Ascending aorta (tissue), 2 donors: ENCODE data around the gene FLNB. TPM values are rescaled to one million over a fixed set of nuclear protein-coding genes. Genes with fewer than 3 reads are reported as not detected.

ENCODE experiments used
- DNase-seq, 2 donors: peaks; one replicate each; pipeline ENCODE4 v3.0.0-alpha.2; 2019; ENCODE audit warnings: low spot score in 2 of 2
- H3K27ac ChIP-seq, 2 donors: fragments of 200-600 bp; sonication (generic); one replicate each; pipeline ENCODE4 v1.5.1; 2016 to 2017; ENCODE audit warnings: mild to moderate bottlenecking in 1 of 2
- H3K27me3 ChIP-seq: fragments of 200-600 bp; sonication (generic); one replicate; pipeline ENCODE4 v1.5.1; 2017
- H3K36me3 ChIP-seq, 2 donors: fragments of 200-600 bp; sonication (generic); one replicate each; pipeline ENCODE4 v1.5.1; 2016
- H3K4me1 ChIP-seq, 2 donors: fragments of 200-600 bp; sonication (generic); one replicate each; pipeline ENCODE4 v1.5.1; 2016 to 2017; ENCODE audit warnings: mild to moderate bottlenecking in 1 of 2
- H3K4me3 ChIP-seq, 2 donors: fragments of 200-600 bp; sonication (generic); one replicate each; pipeline ENCODE4 v1.5.1; 2016 to 2017; ENCODE audit warnings: mild to moderate bottlenecking in 1 of 2
- H3K9me3 ChIP-seq, 2 donors: fragments of 200-600 bp; sonication (generic); one replicate each; pipeline ENCODE4 v1.5.1; 2016
- intact Hi-C: fragments of 100-400 bp; cut with DNase I; formaldehyde crosslinking; loops from one replicate; pipeline ENCODE4 v1.15.1; 2023
- total RNA-seq: library from RNA; depleted of rRNA; stranded (reverse); fragments of >200 nt; gene quantifications from one replicate; pipeline ENCODE4 v1.1.0, GENCODE V29; 2016
- TF ChIP-seq, protein P1 (sequence below), 3 experiments: fragments of 200-600 bp in 2 of 3; fragments of 450-650 bp in 1 of 3; sonication (generic) in 2 of 3; IDR thresholded peaks; one replicate each; pipeline ENCODE4 v1.5.1; 2016 to 2019; ENCODE audit warnings: antibody characterized with exemption in 3 of 3, mild to moderate bottlenecking in 1 of 3, moderate library complexity in 1 of 3

FLNB gene
- total RNA-seq, 1 donor from 2014 or later, result 144 TPM

DNA sequence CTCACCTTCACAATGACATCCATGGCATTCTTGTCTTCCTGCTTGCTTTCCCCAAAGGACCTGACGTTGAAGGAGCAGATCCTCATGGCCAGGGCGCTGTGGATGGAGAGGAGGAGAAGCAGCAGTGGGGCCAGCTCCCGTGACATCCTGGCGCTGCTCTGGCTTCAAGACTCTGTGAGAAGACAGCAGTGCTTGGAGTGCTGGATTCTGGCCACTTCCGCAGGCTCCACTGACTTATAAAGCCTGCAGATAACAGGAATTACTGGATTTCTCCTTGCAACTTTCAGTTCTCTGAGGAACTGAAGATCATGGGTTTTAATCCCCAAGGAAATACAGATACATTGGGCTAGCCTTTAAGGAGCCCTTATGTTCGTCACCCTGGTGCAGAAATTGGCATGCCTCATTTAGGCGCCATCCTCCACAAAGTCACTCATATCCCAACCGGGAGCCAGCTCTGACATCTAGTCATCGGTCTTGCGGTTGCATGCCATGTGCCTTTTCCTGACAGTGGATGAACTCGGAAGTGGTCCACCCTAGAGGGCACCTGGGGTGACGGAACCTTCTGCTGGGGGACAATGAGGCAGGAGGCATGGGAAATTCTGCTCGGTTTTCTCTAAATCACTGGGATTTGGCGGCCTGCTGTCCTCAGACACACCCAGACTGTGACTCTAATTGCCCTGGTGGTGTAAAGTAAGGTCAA is 202.7 kb downstream of the FLNB start, which contains the start of gene DNASE1L3:
DNASE1L3 (minus strand) TSS at position 212 of the 700 bp plus-strand sequence; CDS start at position 146, 66 bp downstream.
- no peak within 1 kb of the TSS for H3K4me3 ChIP-seq
- intact Hi-C loops, result no loop called here
- H3K4me1 ChIP-seq, result no peaks in the 10 kb centered on the region
- H3K36me3 ChIP-seq, result no peaks in the 10 kb centered on the region
- no peaks in the 10 kb centered on the region for H3K27me3 ChIP-seq
- H3K9me3 ChIP-seq, result no peaks in the 10 kb centered on the region
- DNase-seq, result no peak
- TF ChIP-seq, protein P1, sequence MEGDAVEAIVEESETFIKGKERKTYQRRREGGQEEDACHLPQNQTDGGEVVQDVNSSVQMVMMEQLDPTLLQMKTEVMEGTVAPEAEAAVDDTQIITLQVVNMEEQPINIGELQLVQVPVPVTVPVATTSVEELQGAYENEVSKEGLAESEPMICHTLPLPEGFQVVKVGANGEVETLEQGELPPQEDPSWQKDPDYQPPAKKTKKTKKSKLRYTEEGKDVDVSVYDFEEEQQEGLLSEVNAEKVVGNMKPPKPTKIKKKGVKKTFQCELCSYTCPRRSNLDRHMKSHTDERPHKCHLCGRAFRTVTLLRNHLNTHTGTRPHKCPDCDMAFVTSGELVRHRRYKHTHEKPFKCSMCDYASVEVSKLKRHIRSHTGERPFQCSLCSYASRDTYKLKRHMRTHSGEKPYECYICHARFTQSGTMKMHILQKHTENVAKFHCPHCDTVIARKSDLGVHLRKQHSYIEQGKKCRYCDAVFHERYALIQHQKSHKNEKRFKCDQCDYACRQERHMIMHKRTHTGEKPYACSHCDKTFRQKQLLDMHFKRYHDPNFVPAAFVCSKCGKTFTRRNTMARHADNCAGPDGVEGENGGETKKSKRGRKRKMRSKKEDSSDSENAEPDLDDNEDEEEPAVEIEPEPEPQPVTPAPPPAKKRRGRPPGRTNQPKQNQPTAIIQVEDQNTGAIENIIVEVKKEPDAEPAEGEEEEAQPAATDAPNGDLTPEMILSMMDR (IDR thresholded peaks at IDR 0.05), result no peak
- H3K27ac ChIP-seq, result no peak within 1 kb of the TSS

DNA sequence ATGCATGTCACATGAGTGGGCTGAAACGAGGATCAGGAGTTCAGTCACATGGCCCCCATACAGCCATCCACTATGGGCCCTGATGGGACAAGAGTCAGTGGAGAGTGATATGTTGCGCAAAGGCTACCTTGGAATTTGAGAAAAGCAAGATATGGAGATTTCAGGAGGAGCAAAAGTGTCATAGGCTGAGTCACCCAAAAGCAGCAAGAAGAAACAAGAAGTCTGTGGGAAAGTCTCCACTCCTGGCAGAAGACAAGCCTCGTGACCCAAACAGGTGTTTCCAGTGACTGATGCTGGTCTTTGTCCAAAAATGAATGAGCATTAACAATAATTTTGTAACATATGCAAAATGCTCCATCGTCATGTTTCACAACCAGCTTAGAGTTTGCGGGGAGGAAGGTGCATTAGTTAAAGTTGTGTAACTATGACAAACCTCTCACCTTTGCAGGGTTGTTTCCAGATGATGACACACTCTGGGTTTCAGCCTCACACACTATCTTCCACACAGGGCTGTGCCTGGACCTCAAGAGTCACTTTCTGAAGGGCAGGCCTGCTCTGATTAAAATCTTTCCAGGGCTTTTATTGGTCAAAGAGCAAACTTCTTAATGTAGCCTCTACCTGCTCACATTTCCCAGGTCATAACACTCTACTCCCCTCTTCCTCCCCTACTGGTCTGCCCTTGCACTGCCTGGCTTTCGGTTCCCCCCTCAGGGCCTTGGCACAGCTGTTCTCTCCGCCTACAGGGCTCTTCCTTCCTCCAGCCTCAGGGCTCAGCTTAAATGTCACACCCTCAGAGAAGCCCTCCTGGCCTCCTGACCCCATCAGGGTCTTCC is 206.5 kb downstream of the FLNB start:
- no peaks in the 10 kb centered on the region for H3K4me1 ChIP-seq
- no peaks in the 10 kb centered on the region for H3K36me3 ChIP-seq
- H3K27ac ChIP-seq, result no peak overlapping the region
- H3K4me3 ChIP-seq, result no peak overlapping the region
- H3K9me3 ChIP-seq, result no peaks in the 10 kb centered on the region
- intact Hi-C loops, result no loop called here
- H3K27me3 ChIP-seq, result no peaks in the 10 kb centered on the region
- DNase-seq, result no peak
- TF ChIP-seq, protein P1 (IDR thresholded peaks at IDR 0.05), result no peak

DNA sequence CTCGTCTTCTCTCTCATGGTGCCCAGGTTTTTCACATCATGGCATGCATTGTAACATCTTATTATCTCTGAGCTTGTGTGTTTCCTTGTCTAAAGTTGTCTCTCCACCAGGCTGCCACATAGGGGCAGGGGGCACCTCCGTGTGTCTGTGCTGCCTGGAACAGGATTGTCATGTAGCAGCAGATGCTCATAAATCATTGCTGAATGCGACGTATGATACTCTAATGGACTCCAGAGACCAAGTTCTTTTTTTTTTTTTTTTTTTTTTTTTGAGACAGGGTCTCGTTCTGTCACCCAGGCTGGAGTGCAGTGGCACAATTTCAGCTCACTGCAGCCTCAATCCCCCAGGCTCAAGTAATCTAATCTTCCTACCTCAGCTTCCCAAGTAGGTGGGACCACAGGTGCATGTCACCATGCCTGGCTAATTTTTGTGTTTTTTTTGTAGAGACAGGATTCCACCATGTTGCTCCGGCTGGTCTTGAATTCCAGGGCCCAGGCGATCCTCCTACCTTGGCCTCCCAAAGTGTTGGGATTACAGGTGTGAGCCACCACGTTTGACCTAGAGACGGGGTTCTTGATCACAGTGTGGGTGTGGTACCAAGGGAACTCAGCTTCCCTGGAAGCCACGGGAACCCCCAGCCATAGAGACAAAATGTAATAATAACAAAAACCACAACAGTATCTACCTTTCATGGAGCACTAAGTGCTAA is 207.2 kb downstream of the FLNB start:
- Histone ChIP-seq H3K4me3 (no peak overlapping the region), H3K27ac (no peak overlapping the region), H3K9me3 (no peaks in the 10 kb centered on the region), H3K27me3 (no peaks in the 10 kb centered on the region), H3K36me3 (no peaks in the 10 kb centered on the region), H3K4me1 (no peaks in the 10 kb centered on the region)
- intact Hi-C loops, result loop anchor here (2.0 kb wide), 2 partner anchors 29 to 37 kb away; no protein-coding TSS in a partner anchor
- TF ChIP-seq, protein P1 (IDR thresholded peaks at IDR 0.05), result no peak
- DNase-seq, result no peak

DNA sequence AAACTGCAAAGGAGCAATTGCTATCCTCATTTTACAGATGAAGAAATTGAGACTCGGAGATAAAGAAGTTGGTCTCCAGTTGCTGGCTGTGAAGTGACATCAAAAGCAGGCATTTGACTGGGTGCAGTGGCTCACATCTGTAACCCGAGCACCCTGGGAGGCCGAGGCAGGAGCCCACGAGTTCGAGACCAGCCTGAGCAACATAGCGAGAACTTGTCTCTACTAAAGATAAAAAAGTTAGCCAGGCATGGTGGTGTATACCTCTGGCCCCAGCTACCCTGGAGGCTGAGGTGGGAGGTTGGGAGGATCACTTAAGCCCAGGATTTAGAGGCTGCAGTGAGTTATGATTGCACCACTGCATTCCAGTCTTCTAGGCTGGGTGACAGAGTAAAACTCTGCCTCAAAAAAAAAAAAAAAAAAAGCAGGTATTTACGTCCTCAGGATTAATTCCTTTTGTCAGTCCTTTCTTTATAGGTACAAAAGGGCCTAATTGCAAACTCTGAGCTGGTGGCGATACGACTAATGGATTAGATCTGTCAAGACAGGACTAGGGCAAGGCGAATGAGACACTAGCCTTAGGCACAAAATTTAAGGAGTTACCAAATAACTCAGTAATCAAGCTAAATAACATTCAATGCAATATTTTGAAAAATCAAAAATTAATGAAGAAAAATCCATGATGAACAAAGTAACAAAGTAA is 208.4 kb downstream of the FLNB start:
- Histone ChIP-seq H3K4me3 (no peak overlapping the region), H3K9me3 (no peaks in the 10 kb centered on the region), H3K36me3 (no peaks in the 10 kb centered on the region), H3K27me3 (no peaks in the 10 kb centered on the region), H3K27ac (no peak overlapping the region), H3K4me1 (no peaks in the 10 kb centered on the region)
- TF ChIP-seq, protein P1 (IDR thresholded peaks at IDR 0.05), result no peak
- DNase-seq, result no peak
- intact Hi-C loops, result loop anchor here (1.0 to 2.0 kb wide), 4 partner anchors 21 to 208 kb away; partner anchors contain the start of genes ABHD6 and FLNB
